GM18520 (cell line): Measurements from ENCODE around the gene GSK3B.

Source experiments
- ATAC-seq: cut with Tn5 transposase; IDR thresholded peaks from one replicate; pipeline ENCODE4 v1.9.1; 2021; ENCODE audit not compliant: unreplicated experiment

The GSK3B gene

DNA sequence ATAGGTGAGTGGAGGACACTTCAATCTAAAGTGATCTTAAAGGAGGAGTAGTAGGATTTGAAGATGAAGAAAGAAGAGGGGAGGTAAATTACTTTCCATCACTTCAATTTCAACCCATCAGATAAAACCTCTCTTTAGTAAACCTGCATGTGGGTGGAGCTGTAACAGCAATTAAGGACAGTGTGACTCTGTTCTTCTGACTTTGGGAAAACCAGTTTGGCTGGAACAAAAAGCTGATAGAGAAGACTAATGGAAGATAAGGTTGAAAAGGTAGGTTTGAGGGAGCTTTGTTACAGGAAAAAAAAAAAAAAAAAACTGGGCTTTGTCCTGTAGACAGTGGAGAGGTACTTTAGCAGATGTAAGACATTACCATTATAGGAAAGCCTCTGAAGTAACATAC lies 4.5 kb upstream of the GSK3B start:
- no peak for ATAC-seq

DNA sequence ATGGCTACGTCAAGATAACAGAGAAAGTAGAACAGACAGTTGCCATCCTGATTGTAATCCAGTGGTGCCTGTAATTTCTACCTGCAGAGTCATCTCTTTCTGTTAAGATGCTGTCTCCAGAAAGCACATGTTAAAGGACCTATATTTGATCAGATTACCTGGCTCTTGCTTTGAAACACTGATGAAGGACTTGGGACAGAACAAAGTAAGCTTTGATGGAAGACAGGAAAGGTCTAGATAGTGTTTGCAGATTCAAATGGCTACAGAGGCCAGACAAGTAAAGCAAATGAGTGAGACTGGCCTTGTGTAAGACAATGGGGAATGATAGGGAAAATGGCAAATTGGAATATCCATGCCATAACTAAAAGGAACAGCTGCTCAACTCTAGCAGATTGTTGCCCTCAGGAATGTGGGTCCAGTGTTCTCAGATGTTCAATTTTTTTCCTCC lies 1.8 kb upstream of the GSK3B start:
- no peak for ATAC-seq

DNA sequence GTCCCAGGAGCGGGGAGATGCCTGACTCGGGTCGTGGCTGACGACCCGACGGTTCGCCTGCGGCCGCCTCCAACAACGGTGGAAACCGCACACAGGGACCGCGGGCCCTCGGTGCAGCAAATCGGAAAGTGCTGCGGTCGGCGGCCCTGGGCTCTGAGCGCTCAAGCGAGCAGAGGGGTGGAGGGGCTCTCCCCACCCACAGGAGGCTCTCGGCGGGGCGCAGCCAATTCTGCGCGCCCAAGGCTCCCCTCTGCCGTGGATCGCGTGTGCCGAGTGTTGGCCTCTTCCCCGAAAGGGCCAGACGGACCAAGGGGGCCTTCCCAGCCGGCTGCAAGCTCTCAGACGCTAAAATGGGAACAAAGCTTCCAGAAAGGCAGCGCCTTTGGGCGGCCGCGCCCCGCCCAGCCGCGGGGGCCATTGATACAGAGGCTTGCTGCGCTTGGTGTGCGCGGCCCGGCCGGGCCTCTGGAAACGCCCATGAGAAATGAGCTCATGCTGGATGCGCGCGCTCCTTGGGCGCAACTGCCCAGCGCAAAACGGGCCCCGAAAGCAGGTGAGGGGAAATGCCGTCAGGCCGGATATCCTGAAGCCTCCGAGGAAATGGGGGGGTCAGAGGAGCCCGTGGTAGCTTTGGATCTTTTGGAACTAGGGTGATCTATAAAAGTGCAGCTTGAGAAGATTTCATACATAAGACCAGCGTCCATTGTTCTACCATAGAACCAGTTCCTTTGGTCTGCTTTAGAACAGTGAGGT lies 1.2 kb upstream of the GSK3B start:
- ATAC-seq: peak; percentile 33

DNA sequence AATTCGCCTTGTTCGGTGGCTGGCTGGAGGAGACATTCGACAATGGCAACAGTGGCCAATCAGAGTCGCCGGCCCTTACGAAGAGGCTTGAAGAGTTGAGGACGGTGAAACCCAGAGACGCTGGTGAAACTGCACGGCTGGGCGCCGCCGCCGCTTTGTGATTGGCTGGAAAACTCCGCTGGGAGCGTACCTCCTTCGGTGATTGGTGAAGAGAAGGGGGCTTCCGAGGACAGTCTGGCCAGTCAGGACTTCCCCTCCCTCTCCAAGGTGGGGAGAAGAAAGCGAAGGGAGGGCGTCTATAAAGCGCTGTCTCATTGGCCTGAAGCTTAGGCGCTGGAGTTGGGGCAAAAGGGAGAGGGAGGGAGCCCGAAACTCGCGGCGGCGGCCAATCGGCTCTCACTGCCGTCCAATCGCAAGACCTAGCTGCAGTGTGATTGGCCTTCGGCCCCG lies 554 bp upstream of the GSK3B start:
- peak; percentile 53 for ATAC-seq

DNA sequence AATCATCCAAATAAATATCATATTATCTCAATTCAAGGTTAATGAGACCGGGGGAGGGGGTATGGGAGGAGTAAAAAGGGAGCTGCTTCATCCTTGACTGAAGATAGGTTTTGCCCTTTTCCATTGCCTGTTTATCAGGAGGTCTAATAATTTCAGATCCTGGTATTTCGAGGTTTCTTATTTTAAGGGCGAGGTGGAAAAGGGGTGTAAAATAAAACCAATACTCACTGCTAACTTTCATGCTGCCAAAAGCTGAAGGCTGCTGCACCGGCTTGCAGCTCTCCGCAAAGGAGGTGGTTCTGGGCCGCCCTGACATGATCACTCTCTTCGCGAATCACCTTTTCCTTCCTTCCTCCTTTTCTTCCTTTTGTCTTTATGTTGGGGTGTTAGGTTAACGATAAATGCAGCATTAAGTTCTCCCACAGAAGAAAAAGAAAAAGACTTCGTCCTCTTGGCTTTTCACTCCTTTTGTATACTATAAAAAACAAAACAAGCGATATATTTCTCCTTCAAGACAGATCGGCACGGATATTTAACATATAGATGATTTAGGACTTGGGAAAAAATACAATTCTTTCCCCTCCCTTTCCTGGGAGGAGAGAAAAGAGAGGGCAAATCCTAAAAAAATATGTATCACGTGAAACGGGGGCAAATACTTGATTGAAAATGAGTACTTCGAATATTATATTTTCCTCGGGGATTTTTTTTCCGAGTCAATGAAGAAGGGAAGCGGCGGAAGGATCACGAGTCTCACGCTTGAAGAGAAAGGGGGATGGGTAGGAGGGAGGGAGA lies 932 bp downstream of the GSK3B start:
- ATAC-seq: no peak

DNA sequence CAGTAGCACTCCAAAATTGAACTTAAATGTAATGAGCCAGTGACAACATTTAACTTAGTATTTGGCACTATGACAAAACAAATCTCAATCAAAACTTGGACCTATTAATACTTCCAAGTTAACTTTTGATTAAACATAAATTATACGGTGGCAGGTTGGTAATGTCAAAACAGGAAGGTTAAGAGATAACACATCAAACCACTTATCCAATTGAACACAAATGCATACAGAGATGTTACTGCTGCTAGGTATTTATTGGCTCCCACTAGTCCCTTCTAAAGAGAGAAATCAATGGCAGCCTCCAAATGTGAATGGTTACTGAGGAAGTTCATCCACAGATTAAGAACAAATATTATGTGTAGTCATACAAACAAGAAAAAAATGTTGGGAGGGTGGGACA lies 1.8 kb downstream of the GSK3B start:
- no peak for ATAC-seq

DNA sequence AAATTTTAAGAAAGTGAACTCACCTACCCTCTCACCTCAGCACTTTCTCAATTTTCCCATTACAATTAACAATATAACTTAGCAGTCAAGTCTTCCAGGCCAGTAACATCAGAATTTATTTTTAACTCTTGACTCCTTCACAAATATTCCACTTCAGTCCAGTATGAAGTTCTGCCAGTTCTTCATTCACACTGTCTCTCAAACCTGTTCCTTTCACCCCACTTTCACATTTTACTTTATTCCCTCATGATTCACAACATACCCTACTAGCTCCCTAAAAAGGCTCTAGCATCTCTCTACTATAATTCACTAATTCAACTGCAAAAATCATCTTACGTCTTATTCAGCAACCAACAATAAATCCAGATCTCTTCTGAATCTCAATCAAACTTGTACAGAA lies 3.8 kb downstream of the GSK3B start:
- no peak for ATAC-seq

DNA sequence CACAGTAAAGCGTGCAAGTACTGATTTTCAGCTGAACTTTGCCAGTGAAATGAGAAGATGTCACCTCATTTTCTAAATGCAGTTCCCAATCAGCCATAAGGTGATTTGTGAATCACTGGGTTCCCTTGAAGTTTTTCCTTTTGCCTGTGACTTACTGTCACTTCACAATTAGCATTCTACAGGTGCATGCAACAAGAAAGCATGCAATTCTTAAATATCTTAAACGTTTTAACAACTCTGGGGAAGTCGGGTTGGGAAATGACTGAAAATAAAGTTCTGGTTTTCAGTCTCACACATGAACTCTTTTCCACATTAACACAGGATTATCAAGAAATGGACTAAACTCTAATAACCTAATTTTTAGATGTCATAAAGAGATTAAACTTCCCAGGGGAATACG lies 5.2 kb downstream of the GSK3B start:
- no peak for ATAC-seq

DNA sequence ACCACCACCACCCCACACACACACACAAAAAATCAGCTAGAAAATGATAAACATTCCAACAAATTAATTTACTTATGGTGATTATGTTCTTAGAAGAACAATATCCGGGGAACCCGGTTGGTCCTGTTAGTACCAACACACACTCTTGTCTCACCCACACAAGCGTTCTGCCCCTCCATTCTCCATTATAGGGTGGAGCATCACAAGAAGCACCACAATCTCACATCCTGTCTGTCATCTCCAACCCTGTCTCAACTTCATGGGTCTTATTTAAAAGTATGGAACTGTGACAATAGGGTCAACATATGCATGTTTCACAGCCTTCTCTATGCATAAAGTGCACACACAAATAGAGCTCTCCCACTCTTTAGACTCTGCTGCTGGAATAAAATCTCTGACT lies 5.6 kb downstream of the GSK3B start:
- no peak for ATAC-seq

DNA sequence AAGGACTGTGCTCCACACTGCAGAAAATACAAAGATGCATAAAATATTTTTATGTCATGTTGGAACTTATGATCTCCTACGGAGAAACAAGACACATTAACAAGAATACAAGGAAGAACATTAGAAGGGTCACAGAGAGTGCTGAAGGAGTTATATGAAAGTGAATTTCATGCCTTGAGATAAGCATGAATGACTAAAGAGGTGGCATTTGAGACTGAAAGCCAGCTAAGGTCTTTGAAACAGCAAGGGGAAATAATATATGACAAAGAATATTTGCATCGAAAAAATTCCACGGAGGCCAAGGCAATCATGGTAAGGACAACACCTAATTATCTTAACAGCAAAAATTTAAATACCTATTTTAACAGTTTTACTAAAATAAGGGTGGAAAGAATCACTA lies 12.5 kb downstream of the GSK3B start:
- no peak for ATAC-seq

DNA sequence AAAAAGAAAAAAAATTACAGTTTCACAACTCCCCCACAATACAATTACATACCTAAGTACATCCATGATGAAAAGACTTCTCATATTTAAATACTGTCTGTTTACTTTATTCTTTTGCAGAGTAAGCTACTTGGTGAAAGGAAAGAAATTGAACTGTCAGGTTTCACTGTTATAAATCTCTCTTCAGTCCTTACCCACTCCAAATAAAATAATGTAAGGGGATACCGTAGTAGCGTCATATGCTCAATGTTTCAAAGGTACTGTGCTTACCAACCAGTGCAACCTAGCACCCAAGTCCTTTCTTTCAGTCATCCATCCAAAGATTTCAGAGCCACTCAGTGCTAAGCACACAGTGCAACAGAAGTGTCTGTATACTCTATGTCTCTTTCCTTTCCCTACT lies 13.4 kb downstream of the GSK3B start:
- ATAC-seq: no peak

DNA sequence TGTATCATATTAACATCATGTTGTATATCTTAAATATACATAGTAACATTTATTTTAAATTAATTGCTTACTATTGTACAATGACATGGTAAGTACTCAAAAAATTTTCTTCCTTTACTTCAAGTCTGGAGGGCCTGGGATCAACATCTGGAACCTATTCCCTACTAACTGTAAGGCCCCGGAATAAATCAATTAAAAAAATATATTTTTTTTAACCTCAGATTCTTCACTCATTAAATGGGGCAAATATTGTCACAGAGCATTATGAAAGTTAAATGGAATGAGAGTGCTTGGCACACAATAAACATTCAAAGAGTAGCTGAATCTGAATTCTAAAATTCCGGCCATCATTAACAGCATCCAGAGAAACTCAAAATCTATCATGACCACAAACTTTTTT lies 16.5 kb downstream of the GSK3B start:
- ATAC-seq: no peak

DNA sequence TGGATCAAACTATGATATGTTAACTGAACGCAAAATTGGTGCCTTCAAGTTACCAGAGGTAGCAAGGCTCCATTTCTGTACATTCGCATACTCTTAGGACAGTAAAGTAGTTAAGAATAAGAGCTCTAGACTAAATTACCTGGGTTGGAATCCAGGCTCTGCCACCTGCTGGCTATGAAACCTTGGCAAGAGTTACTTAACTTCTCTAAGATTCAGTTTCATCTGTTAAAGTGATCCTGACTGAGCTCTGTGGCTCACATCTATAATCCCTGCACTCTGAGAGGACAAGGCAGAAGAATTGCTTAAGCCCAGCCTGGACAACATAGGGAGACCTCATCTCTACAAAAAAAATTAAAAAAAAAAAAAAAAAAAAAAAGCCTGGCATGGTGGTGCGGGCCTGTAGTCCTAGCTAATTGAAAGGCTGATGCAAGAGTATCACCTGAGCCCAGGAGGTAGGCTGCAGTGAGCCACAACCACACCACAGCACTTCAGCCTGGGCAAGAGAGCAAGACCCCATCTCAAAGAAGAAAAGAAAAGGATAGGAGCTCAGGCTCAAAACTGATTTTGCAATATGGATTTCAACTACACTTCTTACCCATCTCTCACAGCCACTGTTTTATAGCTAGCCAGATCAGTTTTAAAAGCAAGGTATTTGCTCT lies 21.3 kb downstream of the GSK3B start:
- ATAC-seq: no peak

DNA sequence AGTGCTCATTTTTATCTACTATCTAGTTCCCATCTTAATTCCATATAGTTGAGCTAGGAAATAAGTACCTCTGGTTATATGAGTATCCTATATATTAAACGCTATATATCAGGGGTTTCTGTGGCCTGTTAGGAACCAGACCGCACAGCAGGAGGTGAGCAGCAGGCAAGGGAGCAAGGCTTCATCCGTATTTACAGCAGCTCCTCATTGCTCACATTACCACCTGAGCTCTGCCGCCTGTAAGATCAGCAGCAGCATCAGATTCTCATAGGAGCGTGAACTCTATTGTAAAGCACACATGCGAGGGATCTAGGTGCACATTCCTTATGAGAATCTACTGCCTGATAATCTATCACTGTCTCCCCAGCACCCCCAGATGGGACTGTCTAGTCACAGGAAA lies 23.0 kb downstream of the GSK3B start:
- ATAC-seq: no peak

DNA sequence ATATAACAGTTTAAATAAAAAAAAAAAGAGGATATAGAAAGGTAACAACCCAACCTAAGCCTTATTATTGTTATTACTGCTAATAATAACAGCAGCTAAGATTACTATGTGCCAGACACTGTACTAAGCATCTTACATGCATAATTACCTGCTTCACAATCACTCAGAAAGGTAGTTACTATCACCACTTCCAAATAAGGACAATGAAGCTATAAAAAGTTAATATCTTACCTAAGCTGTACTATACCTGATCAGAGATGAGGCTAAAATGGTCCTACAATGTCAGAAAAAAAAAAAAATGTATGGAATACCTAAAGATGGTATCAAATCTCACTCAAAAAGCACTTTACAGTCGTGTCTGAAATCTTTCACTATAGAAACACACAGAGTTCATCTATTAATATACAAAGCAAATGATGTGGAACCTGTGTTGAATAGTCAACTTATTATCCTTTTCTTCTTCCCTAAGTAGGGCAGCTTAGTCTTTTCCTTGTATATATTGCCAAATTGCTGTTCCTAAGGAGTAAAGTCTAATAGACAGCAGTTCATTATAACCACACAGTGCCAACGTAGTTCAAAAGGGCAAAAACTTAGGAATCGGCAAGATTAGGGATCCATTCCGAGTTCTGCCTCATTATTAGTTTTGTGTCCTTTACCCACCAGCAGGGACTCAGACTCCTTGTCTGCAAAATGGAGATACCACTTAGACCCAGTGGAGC lies 23.8 kb downstream of the GSK3B start:
- no peak for ATAC-seq

DNA sequence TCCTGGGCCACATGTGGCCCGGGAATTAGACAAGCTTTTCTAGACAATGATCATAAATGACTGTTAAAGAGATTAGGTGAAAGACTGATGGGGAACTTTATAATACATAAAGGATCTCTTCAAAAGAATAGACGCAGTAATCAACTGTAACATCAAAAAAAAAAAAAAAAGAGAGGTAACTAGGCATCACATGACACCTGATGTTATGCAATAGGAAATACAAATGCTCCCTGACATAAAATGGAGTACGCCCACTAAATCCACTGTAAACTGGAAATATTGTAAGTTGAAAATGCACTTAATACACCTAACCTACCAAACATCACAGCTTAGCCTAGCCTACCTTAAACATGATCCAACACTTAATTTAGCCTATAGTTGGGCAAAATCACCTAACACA lies 27.2 kb downstream of the GSK3B start:
- no peak for ATAC-seq

DNA sequence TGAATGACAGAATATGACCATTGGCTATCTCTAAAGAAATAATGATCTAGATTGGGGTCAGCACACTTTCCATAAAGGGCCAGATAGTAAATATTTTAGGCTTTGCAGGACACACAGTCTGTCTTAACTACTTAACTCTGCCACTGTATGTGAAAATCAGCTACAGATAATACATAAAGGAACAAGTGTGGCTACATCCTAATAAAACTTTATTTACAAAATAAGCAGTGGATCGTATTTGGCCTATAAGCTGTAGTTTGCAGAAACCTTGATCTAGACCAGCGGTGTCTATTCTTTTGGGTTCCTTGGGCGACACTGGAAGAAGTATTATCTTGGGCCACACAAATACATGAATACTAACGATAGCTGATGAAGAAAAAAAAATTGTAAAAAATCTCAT lies 27.6 kb downstream of the GSK3B start:
- ATAC-seq: no peak

DNA sequence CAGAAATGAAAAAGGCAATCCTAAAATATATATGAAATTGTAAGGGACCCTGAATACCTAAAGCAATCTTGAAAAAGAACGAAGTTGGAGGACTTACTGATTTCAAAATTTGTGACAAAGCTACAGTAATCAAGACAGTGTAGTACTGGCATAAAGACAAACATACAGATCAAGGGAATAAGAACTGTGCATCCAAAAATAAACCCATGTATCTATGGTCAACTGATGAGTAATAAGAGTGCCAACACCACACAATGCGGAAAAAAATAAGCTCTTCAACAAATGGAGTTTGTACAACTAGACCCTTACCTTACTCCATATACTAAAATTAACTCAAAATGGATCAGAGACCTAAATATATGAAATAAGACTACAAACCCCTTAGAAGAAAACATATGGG lies 29.6 kb downstream of the GSK3B start:
- ATAC-seq: no peak

DNA sequence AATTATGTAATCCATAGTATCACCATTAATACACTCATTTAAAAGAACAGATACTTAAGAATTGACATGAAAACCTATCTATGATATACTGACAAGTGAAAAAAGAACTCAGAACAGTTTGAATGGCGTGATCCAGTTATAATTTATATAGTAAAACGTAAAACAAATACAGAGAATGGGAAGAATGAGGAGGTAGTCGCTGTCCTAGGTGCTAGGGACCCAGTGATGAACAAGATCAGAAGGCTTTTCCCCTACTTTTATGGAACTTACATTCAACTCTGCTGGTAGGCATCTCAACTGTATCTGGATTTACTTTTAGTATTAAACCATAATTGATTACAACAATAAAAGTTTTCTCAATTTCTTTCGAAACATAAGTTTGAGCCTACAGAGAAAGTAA lies 31.8 kb downstream of the GSK3B start:
- ATAC-seq: no peak

DNA sequence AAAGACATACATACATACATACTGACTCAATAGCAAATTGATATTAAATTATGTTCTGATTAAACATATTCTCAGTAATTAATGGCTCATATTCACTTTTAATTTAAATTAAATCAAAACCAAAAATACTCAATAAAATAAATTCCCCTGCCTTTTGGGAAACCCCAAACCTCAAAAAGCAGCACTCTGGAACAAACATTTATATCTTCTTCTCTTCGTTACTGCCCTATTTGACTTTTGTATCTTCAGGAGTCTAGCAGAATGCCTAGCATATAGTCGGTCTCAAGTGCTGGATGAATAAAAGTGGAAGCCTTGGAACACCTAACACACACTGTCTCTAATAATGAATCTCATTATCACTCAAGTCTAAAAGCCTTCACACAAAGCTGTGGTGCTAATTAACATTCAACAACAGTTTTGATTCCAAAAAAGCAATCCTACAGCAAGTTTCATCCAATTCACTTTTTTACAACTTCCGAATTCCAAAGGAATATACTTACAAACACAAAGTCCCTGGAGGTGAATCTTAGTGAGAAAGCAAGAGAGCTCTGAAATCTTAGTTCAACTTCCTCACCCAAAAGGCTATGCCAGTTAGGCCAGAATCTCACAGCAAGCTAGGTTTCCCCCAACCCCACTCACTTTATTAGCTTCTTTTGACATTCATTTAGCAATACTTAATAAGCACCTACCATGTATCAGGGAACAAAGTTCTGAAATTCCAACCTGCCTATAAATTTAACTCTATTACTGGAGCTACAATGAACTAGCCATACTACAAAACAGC lies 35.0 kb downstream of the GSK3B start:
- ATAC-seq: no peak

DNA sequence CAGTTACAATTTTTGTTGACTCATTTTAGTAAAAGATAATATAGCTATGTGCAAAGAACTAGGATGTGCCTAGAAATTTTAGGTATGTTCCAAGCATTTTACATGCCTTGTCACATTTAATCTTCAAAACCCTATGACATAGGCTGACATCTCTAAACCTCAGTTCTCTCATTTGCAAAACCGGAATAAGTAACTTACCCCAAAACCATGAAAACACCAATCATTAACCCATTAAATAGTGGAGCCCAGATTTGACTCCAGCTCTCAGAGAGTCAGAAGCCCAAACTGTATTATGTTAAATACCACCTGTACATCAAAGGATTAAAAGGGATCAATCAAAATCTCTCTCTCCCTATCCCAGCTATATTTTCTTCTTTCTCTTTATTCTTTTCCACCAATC lies 36.6 kb downstream of the GSK3B start:
- no peak for ATAC-seq
